GM19372 (cell line): ENCODE measurements around the gene RIPK4.

Experiments
- ATAC-seq: cut with Tn5 transposase; IDR thresholded peaks from one replicate; pipeline ENCODE4 v1.9.1; 2021; ENCODE audit warnings: mild to moderate bottlenecking, low read depth, moderate library complexity; ENCODE audit not compliant: unreplicated experiment

RIPK4 gene

GRCh38 chr21:41766883-41767605, at the start of gene RIPK4:
RIPK4 (minus strand) TSS chr21:41767052; CDS start chr21:41767041, 11 bp downstream.
- no peak for ATAC-seq

DNA sequence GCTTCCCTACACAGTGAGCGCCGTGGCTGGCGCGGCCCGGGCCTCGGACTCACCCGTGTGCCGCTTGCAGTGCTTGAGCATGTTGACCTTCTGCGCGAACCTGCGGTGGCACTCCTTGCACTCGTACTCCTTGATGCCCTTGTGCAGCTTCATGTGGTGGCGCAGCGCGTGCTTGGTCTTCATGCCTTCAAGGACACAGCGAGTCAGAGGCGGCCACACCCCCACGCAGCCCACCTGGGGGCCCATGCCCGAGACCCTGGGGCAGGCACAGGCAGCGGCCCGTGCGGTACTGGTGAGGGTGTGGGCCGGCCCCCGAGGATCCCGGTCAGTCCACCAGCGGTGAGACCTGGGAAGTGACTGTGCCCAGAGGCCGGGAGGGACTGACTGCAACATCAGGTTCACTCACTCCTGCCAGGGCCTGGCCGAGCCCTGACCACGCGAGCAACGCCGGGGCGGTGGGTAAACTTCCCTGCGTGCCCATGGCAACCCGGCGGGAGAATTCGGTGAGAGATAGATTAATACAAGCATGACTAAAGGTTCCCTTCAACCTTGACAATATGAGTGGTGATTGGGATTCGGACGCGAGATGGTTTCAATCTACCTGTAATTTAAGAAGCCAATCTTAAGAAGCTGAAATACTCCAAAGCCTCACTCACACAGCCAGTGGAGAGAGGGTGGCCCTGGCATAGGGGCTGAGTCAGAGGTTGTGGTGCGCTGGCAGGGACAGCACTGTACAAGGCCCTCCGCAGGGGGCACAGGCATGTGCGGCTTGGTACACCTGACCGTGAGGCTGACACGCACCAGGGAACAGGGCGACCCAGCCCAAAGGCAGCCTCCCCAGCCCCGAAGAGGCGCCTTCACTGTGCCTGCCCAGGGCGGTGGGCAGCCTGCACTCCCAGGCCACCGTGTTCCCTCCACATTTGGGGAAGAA, 49.1 kb upstream of the RIPK4 start:
- no peak for ATAC-seq

DNA sequence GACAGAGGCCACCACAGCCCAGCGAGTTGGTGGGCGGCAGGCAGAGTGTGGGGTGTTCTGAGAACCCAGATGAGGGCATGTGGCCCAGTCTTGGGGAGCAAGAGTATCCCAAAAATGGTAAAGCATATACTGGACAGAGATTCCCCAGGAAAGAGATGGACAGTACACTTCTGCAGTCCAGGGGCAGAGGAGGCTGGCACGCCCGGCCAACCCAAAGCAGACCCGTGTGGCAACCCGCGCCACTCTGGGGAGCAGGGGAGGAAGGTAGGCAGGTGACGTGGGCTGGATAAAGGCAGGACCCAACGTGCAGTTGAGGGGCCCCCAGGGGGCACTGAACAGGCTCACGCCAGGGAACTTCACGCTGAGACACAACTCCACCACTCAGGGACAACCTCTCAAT, 46.4 kb upstream of the RIPK4 start:
- ATAC-seq: no peak

DNA sequence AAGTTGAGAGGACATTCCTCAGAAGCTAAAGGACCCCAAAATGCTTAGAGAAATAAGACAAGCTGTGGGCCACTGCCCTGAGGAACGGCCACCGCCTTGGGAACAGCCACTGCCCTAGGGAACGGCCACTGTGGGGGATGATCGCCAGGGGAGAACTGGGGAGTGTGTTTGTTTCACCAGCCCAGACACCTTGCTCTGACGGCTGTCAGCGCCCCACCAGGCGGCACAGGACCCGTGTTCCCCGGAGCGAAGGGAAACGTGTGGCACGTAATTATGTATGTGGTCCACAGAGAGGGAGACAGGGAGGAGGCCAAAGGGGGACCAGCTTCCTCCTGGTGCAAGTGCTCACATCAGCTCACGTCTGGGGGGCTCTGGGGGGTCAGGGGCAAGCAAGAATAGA, 45.8 kb upstream of the RIPK4 start:
- no peak for ATAC-seq

DNA sequence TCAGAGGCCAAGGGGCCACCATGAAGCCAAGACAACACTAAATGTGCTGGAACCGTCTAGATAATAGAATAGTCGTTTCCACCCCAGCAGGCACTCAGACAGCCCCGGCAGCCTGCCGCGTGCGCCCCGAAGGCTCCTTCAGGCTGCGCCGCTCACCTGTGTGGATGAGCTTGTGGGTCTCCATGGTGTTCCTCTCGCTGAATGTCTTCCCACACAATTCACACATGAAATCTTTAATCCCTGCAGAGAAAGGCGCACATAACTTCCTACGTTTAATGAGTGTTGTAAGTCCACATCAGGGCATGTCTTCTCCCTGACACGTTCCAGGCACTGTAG, 43.7 kb upstream of the RIPK4 start:
- no peak for ATAC-seq

DNA sequence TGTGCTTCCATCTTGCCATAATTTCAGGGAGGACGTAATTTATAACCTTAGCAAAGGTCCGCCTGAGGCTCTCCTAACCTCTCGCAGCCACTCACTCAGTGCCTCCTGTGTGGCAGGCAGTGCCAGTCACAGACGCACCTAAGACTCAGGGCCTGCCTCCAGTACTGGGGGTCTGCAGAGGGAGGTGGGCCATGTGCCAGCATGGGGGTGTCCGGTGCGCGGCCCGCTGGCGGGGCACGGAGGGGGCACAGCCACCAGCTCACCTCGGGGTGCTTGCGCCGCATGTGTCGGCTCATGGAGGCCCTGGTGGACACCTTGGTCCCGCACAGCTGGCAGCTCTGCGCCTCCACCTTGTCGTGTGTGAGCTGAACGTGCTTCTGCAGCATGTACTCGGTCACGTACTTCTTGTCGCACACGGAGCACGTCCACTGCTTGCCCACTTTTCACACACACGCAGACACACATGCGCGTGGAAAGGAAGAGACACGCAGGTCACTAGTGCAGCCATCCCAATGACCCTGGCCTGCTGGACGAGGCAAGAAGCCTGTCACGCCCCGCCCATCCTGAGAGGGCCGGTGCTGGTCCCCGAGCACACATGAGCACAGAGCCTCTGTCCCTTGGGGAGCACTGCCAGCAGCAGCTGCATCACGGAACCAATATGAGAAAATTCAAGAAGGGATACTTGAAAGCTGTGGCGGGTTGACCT, 43.2 kb upstream of the RIPK4 start:
- no peak for ATAC-seq

DNA sequence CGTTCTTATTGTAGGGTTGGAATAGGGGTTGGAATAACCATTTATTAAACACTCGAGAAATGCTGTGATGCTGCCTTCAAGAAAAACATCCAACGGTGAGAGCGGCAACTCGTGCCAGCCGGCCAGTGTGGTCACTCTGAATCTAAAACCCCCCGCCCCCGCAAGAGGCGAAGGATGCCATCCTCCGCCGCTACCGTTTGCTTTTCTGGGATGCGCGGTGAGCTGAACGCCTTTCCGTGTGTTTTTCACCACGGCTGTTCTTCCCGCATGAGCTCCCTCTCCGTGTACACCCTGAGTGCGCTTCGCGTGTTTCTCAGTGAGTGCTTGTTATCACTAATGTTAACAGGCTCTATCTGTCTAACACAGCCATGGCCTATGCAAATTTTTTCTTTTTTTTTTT, 42.0 kb upstream of the RIPK4 start:
- no peak for ATAC-seq

GRCh38 chr21:41808094-41808493, 41.2 kb upstream of the RIPK4 start:
- ATAC-seq: no peak

DNA sequence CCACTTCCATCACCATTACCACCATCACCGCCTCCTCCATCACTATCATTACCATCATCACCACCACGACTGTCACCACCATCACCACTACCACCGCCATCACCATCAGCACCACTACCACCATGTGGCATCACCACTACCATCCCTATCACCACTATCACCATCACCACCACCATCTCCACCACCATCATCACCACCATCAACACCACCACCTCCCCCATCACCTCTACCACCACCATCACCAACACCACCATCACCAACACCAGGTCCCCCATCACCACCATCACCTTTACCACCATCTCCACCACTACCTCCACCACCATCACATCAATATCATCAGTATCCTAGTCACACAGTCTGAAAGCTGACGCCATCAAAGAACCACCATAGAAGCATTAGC, 39.9 kb upstream of the RIPK4 start:
- no peak for ATAC-seq

GRCh38 chr21:41805643-41806042, 38.8 kb upstream of the RIPK4 start:
- ATAC-seq: no peak

GRCh38 chr21:41805038-41805437, 38.2 kb upstream of the RIPK4 start:
- no peak for ATAC-seq

- no peak for ATAC-seq
These were observed 37.5 kb upstream of the RIPK4 start for GRCh38 chr21:41804381-41804780.

DNA sequence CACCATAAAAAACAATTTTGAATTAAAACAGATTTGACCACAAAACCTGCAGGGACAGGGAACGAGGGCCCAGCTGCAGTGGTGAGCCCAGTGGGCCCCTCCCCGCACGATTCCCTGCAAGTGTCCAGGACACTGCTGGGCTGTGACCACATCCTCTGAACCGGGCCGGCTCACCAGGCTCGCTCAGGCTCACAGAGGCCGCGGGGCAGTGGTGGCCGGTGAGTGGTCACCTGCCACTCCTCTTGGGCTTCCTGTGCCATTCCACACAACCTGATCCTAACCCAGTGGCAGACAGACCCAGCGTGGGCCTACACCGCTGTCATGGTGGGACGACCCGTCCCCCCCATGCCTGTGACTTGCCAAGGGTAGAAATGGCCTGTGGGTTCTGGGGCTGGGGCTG, 36.5 kb upstream of the RIPK4 start:
- ATAC-seq: no peak

DNA sequence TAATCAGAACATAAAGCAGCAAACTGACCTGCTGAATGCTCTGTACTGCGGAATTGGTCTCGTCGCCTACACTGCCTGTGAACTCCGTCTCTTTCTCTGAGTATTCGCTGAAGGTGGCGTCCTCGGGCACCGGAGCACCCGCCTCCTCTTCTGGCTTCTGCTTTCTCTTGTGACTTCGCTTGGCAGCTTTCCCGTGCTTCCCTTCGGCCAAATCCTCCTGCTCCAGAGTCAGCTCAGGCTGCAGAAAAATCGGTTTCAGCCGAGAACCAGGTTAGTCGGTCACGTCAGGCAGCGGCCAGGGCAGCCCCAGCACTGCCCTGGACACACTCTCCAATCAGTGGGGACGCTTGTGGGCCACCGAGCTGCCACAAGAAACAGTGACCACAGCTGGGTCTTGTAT, 35.8 kb upstream of the RIPK4 start:
- ATAC-seq: no peak

DNA sequence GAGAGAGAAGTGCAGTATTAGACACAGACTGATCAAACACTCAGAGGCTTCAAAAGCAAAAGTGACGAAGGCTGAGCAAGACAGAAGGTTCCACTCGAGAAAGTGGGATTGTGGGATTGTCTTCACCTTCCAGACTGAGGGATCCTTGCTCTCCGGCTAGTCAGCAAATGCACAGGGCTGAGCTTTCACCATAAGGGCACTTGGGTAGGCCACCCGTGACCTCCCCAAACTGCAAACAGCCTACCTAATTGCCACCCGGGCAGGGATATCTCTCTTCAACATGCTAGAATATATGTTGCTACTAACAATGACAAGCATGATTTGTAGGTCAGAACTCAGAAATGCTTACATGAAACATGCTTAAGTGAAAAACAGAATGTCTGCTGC, 35.3 kb upstream of the RIPK4 start:
- no peak for ATAC-seq

DNA sequence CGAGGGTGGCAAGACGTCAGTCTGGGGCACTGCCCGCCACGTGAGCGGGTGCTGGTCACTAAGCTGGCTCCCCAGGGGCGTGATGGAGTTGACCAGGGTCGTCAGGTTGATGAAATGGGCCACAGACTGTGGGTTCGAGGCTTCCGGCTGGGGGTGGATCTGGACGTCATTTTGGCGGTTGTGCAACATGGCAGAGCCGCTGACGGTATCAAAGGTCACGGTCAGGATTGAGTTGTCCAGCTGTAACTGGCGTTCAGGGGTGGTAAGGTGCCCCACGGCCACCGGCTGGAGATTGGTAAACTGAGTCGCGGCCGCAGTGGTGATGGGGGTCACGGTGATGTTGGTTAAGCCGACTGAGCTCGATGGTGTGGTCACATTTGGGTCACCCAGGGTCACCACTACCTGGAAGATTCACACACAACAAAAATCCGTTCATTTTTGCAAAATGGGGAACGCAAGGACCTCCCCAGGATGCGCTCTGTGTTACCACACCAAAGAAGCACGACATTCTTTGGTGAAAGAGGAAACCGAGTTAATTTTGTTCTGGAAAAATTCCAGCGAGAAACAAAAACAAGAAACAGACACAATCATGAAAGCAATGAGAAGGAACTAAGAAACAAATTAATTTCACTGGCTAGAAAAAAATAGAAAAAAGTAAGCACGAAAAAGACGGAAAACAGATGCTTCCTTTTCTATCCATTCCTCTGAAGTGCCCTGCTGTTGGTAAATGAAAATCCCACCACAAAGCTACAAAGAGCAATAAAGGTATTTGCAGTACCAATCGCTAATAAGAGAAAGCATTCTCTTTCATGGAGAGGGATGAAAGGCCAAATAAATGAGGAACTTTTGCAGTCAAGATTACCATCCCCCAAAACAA, 34.7 kb upstream of the RIPK4 start:
- no peak for ATAC-seq

- no peak for ATAC-seq
These were observed 33.8 kb upstream of the RIPK4 start for GRCh38 chr21:41800425-41801320.

DNA sequence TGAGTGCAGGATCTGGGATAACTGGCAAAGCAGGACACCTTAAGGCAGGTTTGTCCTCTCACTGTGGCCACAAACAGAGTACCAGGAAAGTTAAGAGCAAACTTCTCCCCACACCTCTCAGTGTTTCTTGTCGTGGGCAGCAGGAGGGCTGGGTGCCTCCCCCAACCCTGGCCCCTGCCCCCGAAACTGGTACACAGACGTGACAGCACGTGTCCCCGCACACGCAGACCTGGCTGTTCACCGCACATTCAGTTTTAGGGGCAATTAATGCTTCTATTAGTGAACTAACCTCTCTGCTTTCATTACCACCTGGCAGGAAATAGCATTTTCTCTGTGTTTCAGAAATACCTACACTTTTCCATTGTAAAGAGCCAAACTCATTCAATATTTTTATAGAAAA, 32.9 kb upstream of the RIPK4 start:
- ATAC-seq: no peak

DNA sequence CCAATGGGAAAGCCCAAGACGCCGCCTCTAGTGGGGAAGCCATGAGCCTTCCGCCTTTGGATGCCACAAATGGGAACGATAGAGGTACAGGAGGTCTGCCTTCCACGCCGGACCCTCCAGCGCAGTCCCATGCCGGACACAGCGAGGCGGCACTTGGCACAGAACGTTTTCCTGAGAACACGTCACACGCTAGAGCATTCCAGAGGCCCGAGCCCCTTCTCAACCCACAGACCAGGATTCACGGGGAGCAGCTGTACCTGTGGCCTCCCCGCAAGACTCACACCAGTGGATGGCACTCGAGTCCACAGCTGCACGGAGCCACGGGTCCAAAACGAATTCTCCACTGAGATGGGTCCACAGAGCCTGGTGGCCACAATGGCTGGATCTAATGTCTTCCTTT, 31.5 kb upstream of the RIPK4 start:
- no peak for ATAC-seq
